Osteoblast (primary cell): ENCODE results near the gene CLEC16A. TPM values are rescaled to one million over a fixed set of nuclear protein-coding genes. Genes with fewer than 3 reads are reported as not detected.

ENCODE experiments used
- DNase-seq: peaks from one replicate; pipeline ENCODE4 v3.0.0; 2011; ENCODE audit warnings: low spot score, mixed read lengths; ENCODE audit not compliant: insufficient read length; ENCODE audit errors: missing footprints
- H2AFZ ChIP-seq: 2 replicates; pipeline ENCODE4 v1.6.0; 2011; ENCODE audit warnings: mild to moderate bottlenecking, low read length
- H3K27ac ChIP-seq: 2 replicates; pipeline ENCODE4 v1.5.1; 2011; ENCODE audit warnings: mild to moderate bottlenecking, low read depth, low read length, moderate library complexity
- H3K27me3 ChIP-seq: 2 replicates; pipeline ENCODE4 v1.6.0; 2012; ENCODE audit warnings: mild to moderate bottlenecking, control low read depth, inconsistent platforms, low read length, moderate library complexity; ENCODE audit not compliant: insufficient read depth
- H3K36me3 ChIP-seq: 2 replicates; pipeline ENCODE4 v1.5.1; 2011; ENCODE audit warnings: mild to moderate bottlenecking, low read length, control low read depth, moderate library complexity; ENCODE audit not compliant: insufficient read depth
- H3K4me1 ChIP-seq: 2 replicates; pipeline ENCODE4 v1.5.1; 2011; ENCODE audit warnings: mild to moderate bottlenecking, low read length, control low read depth, moderate library complexity; ENCODE audit not compliant: insufficient read depth
- H3K4me2 ChIP-seq: 2 replicates; pipeline ENCODE4 v1.6.0; 2011; ENCODE audit warnings: mild to moderate bottlenecking, low read length; ENCODE audit not compliant: insufficient read depth
- H3K4me3 ChIP-seq: fragments of 200-600 bp; sonication (generic); 3 replicates; pipeline ENCODE4 v1.5.1; 2012; ENCODE audit warnings: mild to moderate bottlenecking, low read length, inconsistent platforms; ENCODE audit not compliant: insufficient read depth
- H3K79me2 ChIP-seq: 2 replicates; pipeline ENCODE4 v1.6.0; 2012; ENCODE audit warnings: mild to moderate bottlenecking, low read length, control low read depth, inconsistent platforms; ENCODE audit not compliant: insufficient read depth
- H3K9me3 ChIP-seq: 2 replicates; pipeline ENCODE4 v1.5.1; 2011; ENCODE audit warnings: low read depth, low read length, control low read depth
- H4K20me1 ChIP-seq: 2 replicates; pipeline ENCODE4 v1.6.0; 2012; ENCODE audit warnings: mild to moderate bottlenecking, low read length, control low read depth; ENCODE audit not compliant: insufficient read depth
- total RNA-seq: library from RNA; depleted of rRNA; stranded (reverse); fragments of >200 nt; gene quantifications from 2 replicates; pipeline ENCODE4 v1.2.3, GENCODE V29; 2012
- TF ChIP-seq, protein P1 (sequence below): IDR thresholded peaks from 2 replicates; pipeline ENCODE4 v1.5.1; 2011; ENCODE audit warnings: mild to moderate bottlenecking, low read depth, low read length, moderate library complexity; ENCODE audit errors: extremely low read depth

Gene CLEC16A
- total RNA-seq, 1 donor: 25.7 TPM

- Histone ChIP-seq H3K79me2 (no peaks in the 10 kb centered on the region), H3K4me2 (no peak overlapping the region), H2AFZ (no peak overlapping the region), H3K9me3 (no peaks in the 10 kb centered on the region), H3K27me3 (no peaks in the 10 kb centered on the region), H3K4me1 (peaks cover 27% of the 10 kb centered on the region), H3K27ac (no peak overlapping the region), H3K4me3 (no peak overlapping the region), H3K36me3 (peaks cover 20% of the 10 kb centered on the region), H4K20me1 (no peaks in the 10 kb centered on the region)
- DNase-seq: no peak
- TF ChIP-seq, protein P1, sequence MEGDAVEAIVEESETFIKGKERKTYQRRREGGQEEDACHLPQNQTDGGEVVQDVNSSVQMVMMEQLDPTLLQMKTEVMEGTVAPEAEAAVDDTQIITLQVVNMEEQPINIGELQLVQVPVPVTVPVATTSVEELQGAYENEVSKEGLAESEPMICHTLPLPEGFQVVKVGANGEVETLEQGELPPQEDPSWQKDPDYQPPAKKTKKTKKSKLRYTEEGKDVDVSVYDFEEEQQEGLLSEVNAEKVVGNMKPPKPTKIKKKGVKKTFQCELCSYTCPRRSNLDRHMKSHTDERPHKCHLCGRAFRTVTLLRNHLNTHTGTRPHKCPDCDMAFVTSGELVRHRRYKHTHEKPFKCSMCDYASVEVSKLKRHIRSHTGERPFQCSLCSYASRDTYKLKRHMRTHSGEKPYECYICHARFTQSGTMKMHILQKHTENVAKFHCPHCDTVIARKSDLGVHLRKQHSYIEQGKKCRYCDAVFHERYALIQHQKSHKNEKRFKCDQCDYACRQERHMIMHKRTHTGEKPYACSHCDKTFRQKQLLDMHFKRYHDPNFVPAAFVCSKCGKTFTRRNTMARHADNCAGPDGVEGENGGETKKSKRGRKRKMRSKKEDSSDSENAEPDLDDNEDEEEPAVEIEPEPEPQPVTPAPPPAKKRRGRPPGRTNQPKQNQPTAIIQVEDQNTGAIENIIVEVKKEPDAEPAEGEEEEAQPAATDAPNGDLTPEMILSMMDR: no peak
These were observed 50.2 kb downstream of the CLEC16A start for GRCh38 chr16:10994571-10994970.

GRCh38 chr16:10995565-10995964, 51.2 kb downstream of the CLEC16A start:
- peaks cover 27% of the 10 kb centered on the region for H3K4me1 ChIP-seq
- H3K27ac ChIP-seq: no peak overlapping the region
- H3K27me3 ChIP-seq: no peaks in the 10 kb centered on the region
- no peak overlapping the region for H3K4me2 ChIP-seq
- peaks cover 20% of the 10 kb centered on the region for H3K36me3 ChIP-seq
- DNase-seq: no peak
- H2AFZ ChIP-seq: no peak overlapping the region
- no peaks in the 10 kb centered on the region for H4K20me1 ChIP-seq
- H3K4me3 ChIP-seq: no peak overlapping the region
- no peaks in the 10 kb centered on the region for H3K79me2 ChIP-seq
- no peaks in the 10 kb centered on the region for H3K9me3 ChIP-seq
- TF ChIP-seq, protein P1: no peak

DNA sequence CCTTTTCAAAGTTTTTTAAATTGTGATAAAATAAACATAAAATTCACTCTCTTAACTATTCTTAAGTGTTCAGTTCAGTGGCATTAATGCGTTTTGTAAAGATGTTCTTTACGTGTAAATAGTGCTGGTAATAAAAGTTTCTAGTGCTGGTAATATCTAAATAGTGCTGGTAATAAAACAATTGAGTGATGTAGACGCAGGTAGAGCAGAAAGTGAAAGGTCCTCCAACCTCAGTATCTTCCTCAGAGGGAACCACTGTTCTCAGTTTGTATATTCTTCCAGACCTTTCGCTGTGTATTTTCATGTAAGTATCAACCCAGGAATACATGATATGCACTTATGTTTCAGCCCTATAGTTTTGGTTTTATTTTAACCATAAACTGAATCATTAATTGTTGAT, 53.1 kb downstream of the CLEC16A start:
- Histone ChIP-seq H3K79me2 (no peaks in the 10 kb centered on the region), H3K27ac (no peak overlapping the region), H3K27me3 (no peaks in the 10 kb centered on the region), H3K4me3 (no peak overlapping the region), H3K4me1 (peaks cover 14% of the 10 kb centered on the region), H4K20me1 (no peaks in the 10 kb centered on the region), H3K9me3 (no peaks in the 10 kb centered on the region), H3K36me3 (peaks cover 20% of the 10 kb centered on the region), H2AFZ (no peak overlapping the region), H3K4me2 (no peak overlapping the region)
- TF ChIP-seq, protein P1: no peak
- DNase-seq: no peak

DNA sequence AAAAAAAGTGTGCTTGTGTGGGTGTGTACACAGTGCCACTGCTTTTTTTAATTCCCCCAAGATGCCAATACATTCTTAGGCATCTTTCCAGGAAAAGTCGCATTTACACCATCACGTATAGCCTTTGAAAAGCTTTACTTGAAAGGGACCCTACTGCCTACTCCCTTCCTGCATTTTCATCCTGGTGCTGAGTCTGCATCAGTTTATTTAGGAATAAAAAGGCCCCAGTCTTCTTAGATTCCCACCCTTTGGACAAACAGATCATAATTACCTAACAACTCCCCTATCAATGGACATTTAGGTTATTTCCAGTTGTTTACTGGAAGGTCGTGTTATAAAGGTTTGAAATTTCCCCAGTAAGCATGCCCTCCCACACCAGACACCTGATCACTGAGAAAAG, 54.9 kb downstream of the CLEC16A start:
- H3K4me3 ChIP-seq: no peak overlapping the region
- no peaks in the 10 kb centered on the region for H3K27me3 ChIP-seq
- H3K4me2 ChIP-seq: no peak overlapping the region
- no peak for DNase-seq
- no peaks in the 10 kb centered on the region for H3K79me2 ChIP-seq
- TF ChIP-seq, protein P1: no peak
- H3K36me3 ChIP-seq: peaks cover 26% of the 10 kb centered on the region
- no peak overlapping the region for H3K27ac ChIP-seq
- H3K4me1 ChIP-seq: peaks cover 7% of the 10 kb centered on the region
- no peaks in the 10 kb centered on the region for H3K9me3 ChIP-seq
- H2AFZ ChIP-seq: no peak overlapping the region
- no peaks in the 10 kb centered on the region for H4K20me1 ChIP-seq
